Memory B cell (primary cell): ENCODE data around the gene PTER.

Source experiments
- ATAC-seq: fragments of 150-1000 bp; cut with Tn5 transposase; 2 replicates; pipeline ENCODE4 v1.10.0; 2021; ENCODE audit warnings: low read depth, mild to moderate bottlenecking, moderate library complexity
- DNase-seq, 2 donors: peaks; one replicate each; pipeline ENCODE4 v3.0.0; 2022; ENCODE audit warnings: low spot score in 2 of 2
- H3K27ac Mint-ChIP-seq: one replicate; pipeline ENCODE4 v1.8.0; 2022; ENCODE audit warnings: mild to moderate bottlenecking, moderate library complexity, mixed read lengths
- H3K27me3 Mint-ChIP-seq: one replicate; pipeline ENCODE4 v1.8.0; 2022; ENCODE audit warnings: mixed read lengths
- H3K36me3 Mint-ChIP-seq: one replicate; pipeline ENCODE4 v1.8.0; 2022; ENCODE audit warnings: mild to moderate bottlenecking, mixed read lengths
- H3K4me1 Mint-ChIP-seq: one replicate; pipeline ENCODE4 v1.8.0; 2022; ENCODE audit warnings: mixed read lengths
- H3K4me3 Mint-ChIP-seq: one replicate; pipeline ENCODE4 v1.8.0; 2022; ENCODE audit warnings: mild to moderate bottlenecking, moderate library complexity, mixed read lengths
- H3K9me3 Mint-ChIP-seq: one replicate; pipeline ENCODE4 v1.8.0; 2022; ENCODE audit warnings: mixed read lengths

The PTER gene

DNA sequence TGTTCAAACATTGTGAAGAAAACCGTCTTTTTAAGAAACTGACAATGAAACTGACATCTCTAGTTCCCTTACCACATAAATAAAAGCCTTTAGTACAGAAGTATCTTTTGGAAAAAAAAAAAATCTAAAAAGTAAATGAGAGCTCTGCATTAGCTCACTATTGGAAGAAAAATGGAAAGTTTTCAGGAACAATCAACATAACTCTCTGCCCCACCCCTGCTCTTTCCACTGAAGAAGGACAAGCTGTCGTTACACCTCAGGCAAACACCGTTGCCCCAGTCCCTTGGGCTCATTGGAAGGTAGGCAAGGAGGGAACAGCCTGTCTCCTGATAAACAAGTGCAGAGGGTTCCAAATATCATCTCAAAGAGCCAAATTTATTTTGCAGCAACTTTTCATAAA is 107.3 kb downstream of the PTER start:
- Mint-ChIP-seq H3K27ac (no peak overlapping the region), H3K4me1 (peaks cover 2% of the 10 kb centered on the region), H3K4me3 (no peak overlapping the region), H3K27me3 (peaks cover 13% of the 10 kb centered on the region), H3K9me3 (no peaks in the 10 kb centered on the region), H3K36me3 (no peaks in the 10 kb centered on the region)
- no peak for ATAC-seq
- no peak for DNase-seq

GRCh38 chr10:16544591-16544990 is 107.8 kb downstream of the PTER start:
- DNase-seq: no peak
- H3K4me1 Mint-ChIP-seq: peaks cover 2% of the 10 kb centered on the region
- H3K27ac Mint-ChIP-seq: no peak overlapping the region
- no peak overlapping the region for H3K4me3 Mint-ChIP-seq
- no peaks in the 10 kb centered on the region for H3K9me3 Mint-ChIP-seq
- peaks cover 13% of the 10 kb centered on the region for H3K27me3 Mint-ChIP-seq
- no peaks in the 10 kb centered on the region for H3K36me3 Mint-ChIP-seq
- ATAC-seq: no peak

GRCh38 chr10:16545116-16545736 is 108.4 kb downstream of the PTER start:
- DNase-seq: no peak

DNA sequence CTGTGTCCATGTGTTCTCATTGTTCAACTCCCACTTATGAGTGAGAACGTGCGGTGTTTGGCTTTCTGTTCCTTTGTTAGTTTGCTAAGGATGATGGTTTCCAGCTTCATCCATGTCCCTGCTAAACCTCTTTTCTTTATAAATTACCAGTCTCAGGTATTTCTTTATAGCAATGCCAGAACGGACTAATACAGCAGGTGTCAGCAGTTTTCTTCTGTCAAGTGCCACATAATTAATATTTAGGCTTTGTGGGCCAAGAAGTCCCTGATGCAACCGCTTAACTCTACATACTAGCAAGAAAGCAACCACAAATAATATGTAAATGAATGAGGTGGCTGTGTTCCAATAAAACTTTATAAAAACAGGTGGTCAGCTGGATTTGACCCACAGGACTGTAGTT is 111.2 kb downstream of the PTER start:
- H3K9me3 Mint-ChIP-seq: no peaks in the 10 kb centered on the region
- H3K4me1 Mint-ChIP-seq: peaks cover 2% of the 10 kb centered on the region
- ATAC-seq (no peak), DNase-seq (no peak)
- H3K4me3 Mint-ChIP-seq: no peak overlapping the region
- H3K36me3 Mint-ChIP-seq: no peaks in the 10 kb centered on the region
- H3K27me3 Mint-ChIP-seq: peaks cover 3% of the 10 kb centered on the region
- H3K27ac Mint-ChIP-seq: no peak overlapping the region

More at GRCh38 chr10:16545116-16545736, 108.4 kb downstream of the PTER start:
- H3K27ac Mint-ChIP-seq: no peak overlapping the region
- peaks cover 2% of the 10 kb centered on the region for H3K4me1 Mint-ChIP-seq
- ATAC-seq: no peak
- peaks cover 8% of the 10 kb centered on the region for H3K27me3 Mint-ChIP-seq
- no peak overlapping the region for H3K4me3 Mint-ChIP-seq
- H3K9me3 Mint-ChIP-seq: no peaks in the 10 kb centered on the region
- H3K36me3 Mint-ChIP-seq: no peaks in the 10 kb centered on the region

DNA sequence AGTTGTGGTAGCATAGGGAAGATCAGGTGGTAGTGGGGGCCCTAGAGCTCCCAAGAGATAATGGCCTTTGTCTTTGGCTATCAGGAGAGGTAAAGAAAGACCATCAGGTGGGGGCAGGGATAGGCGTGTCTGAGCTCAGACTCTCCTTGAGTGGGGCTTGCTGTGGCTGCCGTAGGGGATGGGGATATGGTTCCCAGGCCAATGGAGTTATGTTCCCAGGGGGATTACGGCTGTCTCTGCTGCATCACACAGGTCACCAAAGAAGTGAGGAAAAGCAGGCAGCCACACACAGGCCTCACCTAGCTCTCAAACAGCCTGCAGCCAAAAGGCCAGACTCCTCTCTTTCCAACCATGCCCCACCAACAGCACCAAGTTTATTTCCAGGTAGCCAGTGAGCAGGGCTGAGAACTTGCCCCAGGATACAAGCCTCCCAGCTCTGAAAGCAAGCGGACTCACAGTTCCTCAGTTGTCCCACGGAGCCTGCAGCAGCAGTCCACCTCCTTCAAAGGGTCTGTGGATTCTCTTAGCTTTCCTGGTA is 122.5 kb downstream of the PTER start:
- Mint-ChIP-seq H3K9me3 (no peaks in the 10 kb centered on the region), H3K4me1 (no peaks in the 10 kb centered on the region), H3K4me3 (no peak overlapping the region), H3K27me3 (peaks cover 14% of the 10 kb centered on the region), H3K27ac (no peak overlapping the region), H3K36me3 (no peaks in the 10 kb centered on the region)
- no peak for DNase-seq
- no peak for ATAC-seq

DNA sequence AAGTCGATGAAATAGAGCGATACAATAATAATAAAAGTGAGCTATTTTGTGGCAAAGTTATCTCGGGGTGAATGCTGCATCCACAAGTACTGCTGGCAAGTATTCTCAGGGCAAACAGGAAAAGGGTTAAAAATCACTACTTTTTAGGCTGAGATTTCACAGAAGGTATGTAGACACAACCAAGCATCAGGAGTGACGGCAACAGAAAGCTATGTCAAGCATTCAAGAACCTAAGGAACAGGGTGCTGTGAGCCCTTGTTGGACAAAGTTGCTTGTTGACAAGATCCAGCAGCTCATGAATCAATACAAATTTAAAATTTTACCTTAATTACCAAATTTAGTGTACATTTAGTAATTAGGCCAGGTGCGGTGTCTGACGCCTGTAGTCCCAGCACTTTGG is 126.1 kb downstream of the PTER start:
- Mint-ChIP-seq H3K4me3 (no peak overlapping the region), H3K36me3 (no peaks in the 10 kb centered on the region), H3K27me3 (peaks cover 24% of the 10 kb centered on the region), H3K27ac (no peak overlapping the region), H3K9me3 (peaks cover 4% of the 10 kb centered on the region), H3K4me1 (peaks cover 11% of the 10 kb centered on the region)
- DNase-seq (no peak), ATAC-seq (no peak)
